Measurements from ENCODE around the gene PPP1R27. TPM values are rescaled to one million over a fixed set of nuclear protein-coding genes. Genes with fewer than 3 reads are reported as not detected.
"Not testable (repeated sequence)": the region's sequence is repeated elsewhere in the genome, so short reads cannot be mapped to it uniquely, and the experiment has no call there.

The PPP1R27 gene
- polyA plus RNA-seq, 6 donors from 2014 or later: 0.18 to 0.64 TPM; not detected in 4

GRCh38 chr17:81842725-81843504 lies 8.1 kb upstream of the PPP1R27 start:
- Mint-ChIP-seq H3K27ac (peak overlapping the region in 1 of 6 donors; percentile 20), H3K9me3 (no peaks in the 10 kb centered on the region), H3K4me1 (no peaks in the 10 kb centered on the region), H3K27me3 (no peaks in the 10 kb centered on the region), H3K36me3 (no peaks in the 10 kb centered on the region), H3K4me3 (no peak overlapping the region)
- ATAC-seq (ENCODE audit: low read depth in 2 of 2) (no peak), DNase-seq (no peak)

DNA sequence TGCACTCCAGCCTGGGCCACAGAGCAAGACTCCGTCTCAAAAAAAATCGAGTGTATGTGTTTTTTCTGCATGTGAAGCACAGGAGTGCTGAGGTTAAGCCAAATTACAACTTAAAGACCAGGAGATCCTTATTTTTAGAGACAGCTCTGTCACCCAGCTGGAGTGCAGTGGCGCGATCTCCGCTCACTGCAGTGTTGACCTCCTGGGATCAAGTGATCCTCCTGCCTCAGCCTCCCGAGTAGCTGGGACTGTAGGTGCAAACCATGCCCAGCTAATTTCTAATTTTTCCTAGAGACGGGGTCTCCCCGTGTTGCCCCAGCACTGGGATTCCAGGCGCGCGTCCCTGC lies 7.5 kb upstream of the PPP1R27 start:
- no peak overlapping the region for H3K27ac Mint-ChIP-seq
- H3K27me3 Mint-ChIP-seq: no peaks in the 10 kb centered on the region
- DNase-seq (no peak), ATAC-seq (ENCODE audit: low read depth in 2 of 2) (no peak)
- H3K36me3 Mint-ChIP-seq: no peaks in the 10 kb centered on the region
- no peak overlapping the region for H3K4me3 Mint-ChIP-seq
- no peaks in the 10 kb centered on the region for H3K4me1 Mint-ChIP-seq
- H3K9me3 Mint-ChIP-seq: no peaks in the 10 kb centered on the region

DNA sequence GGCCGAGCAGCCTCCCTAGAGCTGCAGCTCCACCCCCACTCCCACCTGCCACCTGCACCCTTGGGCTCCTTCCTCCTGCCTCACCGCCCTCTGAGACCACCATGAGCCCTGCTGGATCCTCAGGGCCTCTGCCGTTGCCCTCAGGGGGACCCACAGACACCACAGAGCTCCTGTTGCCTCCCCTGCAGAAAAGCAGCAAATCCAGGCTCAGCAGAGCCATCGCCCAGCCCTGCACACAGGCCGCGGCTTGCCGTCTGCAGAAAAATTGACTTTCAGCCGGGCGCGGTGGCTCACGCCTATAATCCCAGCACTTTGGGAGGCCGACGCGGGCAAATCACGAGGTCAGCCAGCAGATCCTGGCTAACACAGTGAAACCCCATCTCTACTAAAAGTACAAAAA lies 7.0 kb upstream of the PPP1R27 start:
- Mint-ChIP-seq H3K27me3 (no peaks in the 10 kb centered on the region), H3K4me3 (no peak overlapping the region), H3K36me3 (no peaks in the 10 kb centered on the region), H3K9me3 (no peaks in the 10 kb centered on the region), H3K4me1 (no peaks in the 10 kb centered on the region), H3K27ac (no peak overlapping the region)
- no peak for DNase-seq
- ATAC-seq (ENCODE audit: low read depth in 2 of 2): no peak

DNA sequence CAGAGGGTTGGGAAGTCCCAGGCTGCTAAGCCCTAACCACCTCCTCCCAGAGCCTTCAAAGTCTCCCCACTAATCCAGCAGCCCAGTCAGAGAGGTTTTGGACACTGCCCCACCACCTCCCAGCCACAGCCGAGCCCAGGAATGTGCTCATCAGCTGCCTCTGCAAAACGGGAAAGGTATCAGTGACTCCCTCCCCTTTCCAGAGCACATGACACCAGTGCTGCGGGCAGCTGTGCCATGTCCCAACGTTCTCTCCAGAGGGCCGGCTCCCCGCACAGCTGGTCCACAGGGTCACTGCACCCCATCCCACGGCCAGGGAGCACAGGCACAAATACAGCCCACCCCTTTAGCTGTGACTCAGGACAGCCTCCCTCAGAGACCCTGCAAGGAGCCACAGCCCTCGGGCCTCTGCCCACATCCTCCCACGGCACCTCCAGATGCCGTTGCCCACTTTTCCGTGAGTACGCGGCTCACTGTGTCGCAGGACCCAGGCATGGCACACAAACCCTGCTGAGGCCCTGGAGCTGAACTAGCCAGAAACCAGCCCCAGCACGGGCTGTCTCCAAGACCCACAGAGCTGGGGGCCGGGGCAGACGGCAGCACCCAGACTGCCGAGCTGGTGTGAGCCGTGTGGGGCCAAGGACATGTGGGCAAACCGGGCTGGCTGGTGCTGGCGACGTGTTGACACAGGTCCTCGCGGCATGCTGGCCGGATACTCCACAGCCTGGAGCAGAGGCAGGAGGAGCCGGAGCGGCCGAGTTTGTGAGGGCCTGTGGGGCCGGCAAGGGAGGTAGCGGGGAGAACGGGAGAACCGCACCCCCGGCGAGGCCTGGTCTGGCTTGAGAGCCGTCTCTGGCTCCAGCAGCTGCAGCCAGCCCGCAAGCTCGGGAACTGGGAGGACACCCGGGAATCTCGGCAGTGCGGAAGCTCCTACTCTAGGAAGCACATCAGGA lies 6.3 kb upstream of the PPP1R27 start:
- H3K4me1 Mint-ChIP-seq: no peaks in the 10 kb centered on the region
- no peak overlapping the region for H3K4me3 Mint-ChIP-seq
- H3K9me3 Mint-ChIP-seq: no peaks in the 10 kb centered on the region
- no peaks in the 10 kb centered on the region for H3K27me3 Mint-ChIP-seq
- no peaks in the 10 kb centered on the region for H3K36me3 Mint-ChIP-seq
- ATAC-seq (ENCODE audit: low read depth in 2 of 2) (no peak), DNase-seq (no peak)
- no peak overlapping the region for H3K27ac Mint-ChIP-seq

DNA sequence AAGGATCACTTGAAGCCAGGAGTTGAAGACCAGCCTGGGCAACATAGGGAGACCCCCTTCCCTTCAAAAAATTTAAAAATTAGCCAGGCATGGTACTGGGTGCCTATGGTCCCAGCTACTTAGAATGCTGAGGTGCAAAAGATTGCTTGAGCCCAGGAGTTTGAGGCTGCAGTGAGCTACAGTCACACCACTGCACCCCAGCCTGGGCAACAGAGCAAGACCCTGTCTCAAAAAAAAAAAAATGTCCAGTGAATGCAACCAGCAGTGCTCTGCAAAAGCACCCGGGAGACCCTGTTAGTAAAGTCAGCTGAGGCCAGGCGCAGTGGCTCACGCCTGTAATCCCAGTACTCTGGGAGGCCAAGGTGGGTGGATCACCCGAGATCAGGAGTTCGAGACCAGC lies 5.2 kb upstream of the PPP1R27 start:
- not testable (repeated sequence) for H3K27me3 Mint-ChIP-seq; H3K36me3 Mint-ChIP-seq; H3K4me3 Mint-ChIP-seq; H3K9me3 Mint-ChIP-seq; DNase-seq; ATAC-seq (ENCODE audit: low read depth in 2 of 2); H3K4me1 Mint-ChIP-seq
- H3K27ac Mint-ChIP-seq: peak overlapping the region in 1 of 6 donors; percentile 58

- no peaks in the 10 kb centered on the region for H3K9me3 Mint-ChIP-seq
- no peak for ATAC-seq (ENCODE audit: low read depth in 2 of 2)
Measured at GRCh38 chr17:81839301-81839700, 4.5 kb upstream of the PPP1R27 start.

GRCh38 chr17:81838753-81839255 lies 4.0 kb upstream of the PPP1R27 start:
- no peaks in the 10 kb centered on the region for H3K27me3 Mint-ChIP-seq
- H3K4me1 Mint-ChIP-seq: peaks cover 0 to 4% (median 3%) of the 10 kb centered on the region in 3 donors
- no peaks in the 10 kb centered on the region for H3K36me3 Mint-ChIP-seq
- no peak overlapping the region for H3K27ac Mint-ChIP-seq
- H3K4me3 Mint-ChIP-seq: peak overlapping the region in 1 of 8 donors; percentile 3
- DNase-seq (no peak), ATAC-seq (ENCODE audit: low read depth in 2 of 2) (no peak)
- no peaks in the 10 kb centered on the region for H3K9me3 Mint-ChIP-seq

More at GRCh38 chr17:81839301-81839700, 4.5 kb upstream of the PPP1R27 start:
- Mint-ChIP-seq H3K4me3 (peak overlapping the region in 2 of 8 donors; percentile 3 to 50), H3K4me1 (peaks cover 0 to 3% (median 0%) of the 10 kb centered on the region in 3 donors), H3K27me3 (no peaks in the 10 kb centered on the region), H3K27ac (no peak overlapping the region), H3K36me3 (no peaks in the 10 kb centered on the region)
- no peak for DNase-seq

DNA sequence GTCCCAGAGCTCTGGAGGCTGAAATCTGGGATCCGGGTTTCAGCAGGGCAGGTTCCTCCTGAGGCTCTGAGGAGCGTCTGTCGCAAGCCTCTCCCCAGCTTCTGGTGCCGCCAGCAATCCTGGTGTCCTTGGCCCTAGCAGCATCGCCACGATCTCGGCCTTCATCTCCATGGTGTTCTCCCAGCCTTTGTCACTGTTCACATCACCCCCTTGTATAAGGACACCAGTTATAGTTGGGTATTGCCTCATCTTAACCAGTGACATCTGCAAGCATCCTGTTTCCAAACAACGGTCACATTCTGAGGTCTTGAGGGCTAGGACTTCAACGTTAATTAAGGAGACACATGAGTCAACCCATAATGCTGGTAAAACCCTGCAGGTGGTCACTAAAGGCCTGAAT lies 2.8 kb upstream of the PPP1R27 start:
- Mint-ChIP-seq H3K9me3 (no peaks in the 10 kb centered on the region), H3K4me1 (peaks cover under 1 to 7% (median 6%) of the 10 kb centered on the region in 3 donors), H3K27ac (no peak overlapping the region), H3K4me3 (no peak overlapping the region), H3K27me3 (no peaks in the 10 kb centered on the region), H3K36me3 (no peaks in the 10 kb centered on the region)
- ATAC-seq (ENCODE audit: low read depth in 2 of 2) (no peak), DNase-seq (no peak)

GRCh38 chr17:81833921-81834830 lies 674 bp downstream of the PPP1R27 start:
- H3K36me3 Mint-ChIP-seq: no peaks in the 10 kb centered on the region
- peaks cover 17 to 26% (median 22%) of the 10 kb centered on the region in 3 donors for H3K4me1 Mint-ChIP-seq
- peak overlapping the region; percentile 74 to 96 (median 94) for H3K27ac Mint-ChIP-seq
- H3K4me3 Mint-ChIP-seq: peak overlapping the region; percentile 74 to 93 (median 84)
- no peak for ATAC-seq (ENCODE audit: low read depth in 2 of 2)
- no peaks in the 10 kb centered on the region for H3K27me3 Mint-ChIP-seq
- no peak for DNase-seq
- no peaks in the 10 kb centered on the region for H3K9me3 Mint-ChIP-seq

DNA sequence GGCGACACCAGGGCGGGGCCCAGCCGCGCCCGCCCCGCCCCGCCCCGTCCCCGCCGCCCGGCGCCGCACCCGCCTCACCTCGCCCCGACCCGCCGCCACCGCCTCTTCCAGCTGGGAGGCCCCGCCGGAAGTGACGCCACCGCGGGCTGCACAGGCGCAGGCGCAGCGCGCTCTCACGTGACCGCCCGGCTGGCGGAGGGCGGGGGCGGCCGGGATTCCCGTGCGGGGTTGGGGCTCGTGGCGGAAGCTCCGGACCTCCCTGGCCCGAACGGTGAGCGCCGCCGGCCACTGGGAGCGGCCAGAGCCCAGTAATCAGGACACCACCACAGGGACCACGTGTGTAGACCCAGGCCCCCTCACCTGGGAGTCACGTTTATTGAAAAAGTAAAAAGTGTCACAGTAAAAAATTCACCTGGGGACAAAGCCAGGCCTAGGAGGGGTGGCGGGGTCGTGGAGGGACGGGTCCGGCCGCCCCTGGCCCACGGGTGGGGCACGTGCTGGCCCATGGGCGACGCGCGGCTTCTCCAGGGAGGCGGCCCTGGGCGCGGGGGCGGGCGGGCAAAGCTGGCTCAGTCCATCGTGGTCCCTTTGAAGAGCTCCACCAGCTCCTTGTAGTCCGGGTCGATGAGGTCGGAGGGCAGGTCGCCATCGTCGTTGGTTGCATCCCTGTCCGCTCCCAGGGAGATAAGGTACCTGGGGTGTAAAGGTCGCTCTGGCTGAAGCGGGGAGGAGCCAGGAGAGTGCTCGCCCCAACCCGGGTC lies 1.5 kb downstream of the PPP1R27 start, which contains the start of gene MCRIP1:
MCRIP1 (minus strand) TSS at position 132 of the 761 bp plus-strand sequence. CDS start 8,785 bp downstream, outside the sequence.
- Mint-ChIP-seq H3K27me3 (no peaks in the 10 kb centered on the region), H3K27ac (peak within 1 kb of the TSS; percentile 92 to 98 (median 96)), H3K4me1 (peaks cover 20 to 28% (median 28%) of the 10 kb centered on the region in 3 donors)

DNA sequence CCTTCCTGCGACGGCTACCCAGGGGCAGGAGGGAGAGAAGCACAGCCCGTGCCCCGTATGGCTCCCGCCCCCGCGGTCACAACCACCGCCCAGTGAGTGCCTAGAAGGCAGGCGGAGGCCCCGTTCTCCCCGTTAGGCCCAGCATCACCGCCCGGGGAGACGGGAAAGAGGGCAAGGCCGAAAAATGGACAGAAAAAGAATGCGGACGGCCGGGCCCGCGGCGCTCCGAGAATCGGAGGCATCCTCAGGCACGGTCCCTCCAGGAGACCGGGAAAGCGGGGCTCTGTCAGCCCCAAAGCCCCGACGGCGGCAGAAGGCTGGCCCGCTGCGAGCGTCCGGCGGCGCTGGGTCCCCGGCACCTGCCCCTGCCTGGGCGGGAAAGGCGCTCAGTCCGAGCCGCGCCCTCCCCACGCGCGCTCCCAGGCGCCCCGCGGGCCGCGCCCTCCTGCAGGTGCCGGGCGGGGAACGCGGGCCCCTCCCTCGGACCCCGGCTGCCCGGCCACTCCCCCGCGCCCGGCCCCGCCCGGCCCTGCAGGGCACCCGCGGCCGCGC lies 2.2 kb downstream of the PPP1R27 start:
- peak overlapping the region; percentile 85 to 97 (median 93) for H3K4me3 Mint-ChIP-seq
- H3K9me3 Mint-ChIP-seq: no peaks in the 10 kb centered on the region
- peak overlapping the region; percentile 72 to 98 (median 94) for H3K27ac Mint-ChIP-seq
- no peaks in the 10 kb centered on the region for H3K27me3 Mint-ChIP-seq
- peak; percentile 59 to 62 for ATAC-seq (ENCODE audit: low read depth in 2 of 2)
- H3K4me1 Mint-ChIP-seq: peaks cover 21 to 30% (median 29%) of the 10 kb centered on the region in 3 donors
- no peaks in the 10 kb centered on the region for H3K36me3 Mint-ChIP-seq
- no peak for DNase-seq

More for the DNA sequence above, 1.5 kb downstream of the PPP1R27 start, which contains the start of gene MCRIP1:
- ATAC-seq (ENCODE audit: low read depth in 2 of 2) (peak; percentile 84 to 86), DNase-seq (peak; percentile 95)
- Mint-ChIP-seq H3K36me3 (no peaks in the 10 kb centered on the region), H3K4me3 (peak within 1 kb of the TSS; percentile 85 to 97 (median 93)), H3K9me3 (no peaks in the 10 kb centered on the region)
